Sciatic nerve (tissue), 2 donors: ENCODE measurements around the gene TRIM54. TPM values are rescaled to one million over a fixed set of nuclear protein-coding genes. Genes with fewer than 3 reads are reported as not detected.
"Not testable (repeated sequence)": the region's sequence is repeated elsewhere in the genome, so short reads cannot be mapped to it uniquely, and the experiment has no call there.

Source experiments
- ATAC-seq: fragments of 200-7000 bp; cut with Tn5 transposase; one replicate; pipeline ENCODE4 v1.9.1; 2020; ENCODE audit warnings: mild to moderate bottlenecking, moderate library complexity
- DNase-seq: peaks from one replicate; pipeline ENCODE4 v3.0.0-alpha.2; 2020; ENCODE audit warnings: low spot score
- intact Hi-C: fragments of 100-400 bp; cut with DNase I; formaldehyde crosslinking; loops from one replicate; pipeline ENCODE4 v1.14.2; 2022
- total RNA-seq: library from RNA; stranded (reverse); fragmentation: NEBNext Ultra II Directional; extraction: Animal tissue kit (Norgen Biotek cat#: 25700); gene quantifications from one replicate; pipeline ENCODE4 v1.2.1, GENCODE V29; 2021
- donor health status: DM: no; HTN: no; CAD: no.
- donor health status: DM: no; HTN: no; CAD: no.

The TRIM54 gene
- total RNA-seq, 1 donor from 2014 or later = 0.31 TPM

GRCh38 chr2:27306136-27306535 lies 23.9 kb downstream of the TRIM54 start:
- intact Hi-C loops = no loop called here
- DNase-seq (no peak), ATAC-seq (no peak)

- ATAC-seq (no peak), DNase-seq (no peak)
- intact Hi-C loops = no loop called here
Measured at GRCh38 chr2:27306573-27307286, 24.5 kb downstream of the TRIM54 start.

GRCh38 chr2:27307287-27307544 lies 25.0 kb downstream of the TRIM54 start:
- intact Hi-C loops = no loop called here
- no peak for DNase-seq
- no peak for ATAC-seq

GRCh38 chr2:27307545-27308358 lies 25.5 kb downstream of the TRIM54 start:
- no peak for ATAC-seq
- DNase-seq = no peak
- intact Hi-C loops = no loop called here

- ATAC-seq (peak; percentile 51), DNase-seq (peak; percentile 73)
- intact Hi-C loops = no loop called here
Measured at GRCh38 chr2:27308359-27308881, 26.2 kb downstream of the TRIM54 start, which contains the start of gene UCN. Gene UCN, minus strand, starts transcription at chr2:27308445. Its CDS starts 550 bp downstream, at chr2:27307895.

GRCh38 chr2:27309651-27310050 lies 27.4 kb downstream of the TRIM54 start:
- ATAC-seq = no peak
- intact Hi-C loops = no loop called here

GRCh38 chr2:27312152-27312551 lies 29.9 kb downstream of the TRIM54 start:
- intact Hi-C loops = no loop called here
- ATAC-seq = no peak
- DNase-seq = no peak

More at GRCh38 chr2:27309651-27310050, 27.4 kb downstream of the TRIM54 start:
- DNase-seq = no peak

GRCh38 chr2:27313882-27314645 lies 31.8 kb downstream of the TRIM54 start:
- DNase-seq = no peak
- intact Hi-C loops = no loop called here

GRCh38 chr2:27314709-27315108 lies 32.5 kb downstream of the TRIM54 start:
- no peak for DNase-seq
- no peak for ATAC-seq

More at GRCh38 chr2:27313882-27314645, 31.8 kb downstream of the TRIM54 start:
- no peak for ATAC-seq

GRCh38 chr2:27315122-27315521 lies 32.9 kb downstream of the TRIM54 start:
- DNase-seq (no peak), ATAC-seq (no peak)
- intact Hi-C loops = no loop called here

More at GRCh38 chr2:27314709-27315108, 32.5 kb downstream of the TRIM54 start:
- intact Hi-C loops = no loop called here

GRCh38 chr2:27316655-27317412 lies 34.6 kb downstream of the TRIM54 start:
- intact Hi-C loops = no loop called here
- DNase-seq (no peak), ATAC-seq (no peak)

GRCh38 chr2:27319839-27320238 lies 37.6 kb downstream of the TRIM54 start:
- ATAC-seq, intact Hi-C loops, DNase-seq: not testable (repeated sequence)

GRCh38 chr2:27320958-27321543 lies 38.8 kb downstream of the TRIM54 start:
- intact Hi-C loops = no loop called here
- ATAC-seq (peak; percentile 18), DNase-seq (no peak)

- DNase-seq (no peak), ATAC-seq (peak; percentile 32)
- intact Hi-C loops = no loop called here
Measured at GRCh38 chr2:27322301-27322765, 40.1 kb downstream of the TRIM54 start.

GRCh38 chr2:27322766-27323595 lies 40.8 kb downstream of the TRIM54 start, which contains the start of gene MPV17:
Gene MPV17, minus strand, starts transcription at chr2:27323097. Its CDS starts 580 bp downstream, at chr2:27322517.
- ATAC-seq = peak; percentile 99
- intact Hi-C loops = no loop called here
- peak; percentile 96 for DNase-seq

- DNase-seq (no peak), ATAC-seq (peak; percentile 9)
- intact Hi-C loops = no loop called here
Measured at GRCh38 chr2:27323596-27324285, 41.5 kb downstream of the TRIM54 start.

- no peak for ATAC-seq
- intact Hi-C loops = no loop called here
Measured at GRCh38 chr2:27324720-27325119, 42.5 kb downstream of the TRIM54 start.

More at GRCh38 chr2:27324720-27325119, 42.5 kb downstream of the TRIM54 start:
- DNase-seq = no peak
